ENCODE results near the gene MRPL44. TPM values are rescaled to one million over a fixed set of nuclear protein-coding genes. Genes with fewer than 3 reads are reported as not detected.

MRPL44 gene
- total RNA-seq (10 to 100 TPM in 3 of 5 donors, 1 to 10 TPM in 1, under 1 TPM in 1; 0.87 to 80.8 (median 10.6) TPM), polyA plus RNA-seq (10 to 100 TPM; 17.9 to 25.1 (median 20.3) TPM)
- long read RNA-seq, donor 1, transcript MRPL44-201 (4 exons, 1,748 nt) = major isoform, 5 of 5 reads
- long read RNA-seq, donor 1, partial matches to known transcripts = 0 of 5 reads
- long read RNA-seq, donor 1, other reads (novel, unspliced or antisense) = 0 of 5 reads
- long read RNA-seq, donor 2, partial matches to known transcripts = 0 of 3 reads
- long read RNA-seq, donor 2, other reads (novel, unspliced or antisense) = 0 of 3 reads
- long read RNA-seq, donor 3, transcript MRPL44-201 (4 exons, 1,748 nt) = major isoform, 7 of 7 reads
- long read RNA-seq, donor 3, partial matches to known transcripts = 0 of 7 reads
- long read RNA-seq, donor 3, other reads (novel, unspliced or antisense) = 0 of 7 reads
- long read RNA-seq, donor 4 = 0 reads
- long read RNA-seq, donor 5, transcript MRPL44-201 (4 exons, 1,748 nt) = major isoform, 12 of 12 reads
- long read RNA-seq, donor 5, partial matches to known transcripts = 0 of 12 reads
- long read RNA-seq, donor 5, other reads (novel, unspliced or antisense) = 0 of 12 reads
- long read RNA-seq, donor 6 = 0 reads
- long read RNA-seq, donor 7, partial matches to known transcripts = 0 of 2 reads
- long read RNA-seq, donor 7, other reads (novel, unspliced or antisense) = 0 of 2 reads
- long read RNA-seq, donor 8, transcript MRPL44-201 (4 exons, 1,748 nt) = major isoform, 7 of 7 reads
- long read RNA-seq, donor 8, partial matches to known transcripts = 0 of 7 reads
- long read RNA-seq, donor 8, other reads (novel, unspliced or antisense) = 0 of 7 reads
- long read RNA-seq, donor 9, transcript MRPL44-201 (4 exons, 1,748 nt) = major isoform, 5 of 5 reads
- long read RNA-seq, donor 9, partial matches to known transcripts = 0 of 5 reads
- long read RNA-seq, donor 9, other reads (novel, unspliced or antisense) = 0 of 5 reads
- long read RNA-seq, donor 10, transcript MRPL44-201 (4 exons, 1,748 nt) = major isoform, 6 of 15 reads
- long read RNA-seq, donor 10, partial matches to known transcripts = 9 of 15 reads
- long read RNA-seq, donor 10, other reads (novel, unspliced or antisense) = 0 of 15 reads

GRCh38 chr2:223957092-223957851, at the start of gene MRPL44:
MRPL44 (plus strand) TSS chr2:223957463; CDS start chr2:223957473, 10 bp downstream.
- H3K27me3 ChIP-seq = no peaks in the 10 kb centered on the region
- DNase-seq = peak; percentile 98 to 99
- 0 to 1% (median 1%) methylated on average over 47 to 65 of the region's 65 CpGs for WGBS, 5 donors
- H3K4me1 ChIP-seq = peaks cover 37 to 53% (median 48%) of the 10 kb centered on the region in 4 donors
- H3K4me3 ChIP-seq = peak within 1 kb of the TSS; percentile 74 to 98 (median 91)
- peak; percentile 83 to 97 (median 87) for TF ChIP-seq POLR2AphosphoS5 (IDR thresholded peaks at IDR 0.05)
- no peak for TF ChIP-seq EP300 (IDR thresholded peaks at IDR 0.05)
- TF ChIP-seq CTCF (IDR thresholded peaks at IDR 0.05) = peak in 1 of 7 experiments; percentile 40
- no peak for TF ChIP-seq POLR2A (IDR thresholded peaks at IDR 0.05)
- peak within 1 kb of the TSS; percentile 63 to 93 (median 84) for H3K27ac ChIP-seq
- H3K36me3 ChIP-seq = peaks cover 0 to 24% (median 14%) of the 10 kb centered on the region in 4 donors
- intact Hi-C loops (cut with DNase I; ENCODE audit: low total_unique reads) = no loop called here
- no peaks in the 10 kb centered on the region for H3K9me3 ChIP-seq

DNA sequence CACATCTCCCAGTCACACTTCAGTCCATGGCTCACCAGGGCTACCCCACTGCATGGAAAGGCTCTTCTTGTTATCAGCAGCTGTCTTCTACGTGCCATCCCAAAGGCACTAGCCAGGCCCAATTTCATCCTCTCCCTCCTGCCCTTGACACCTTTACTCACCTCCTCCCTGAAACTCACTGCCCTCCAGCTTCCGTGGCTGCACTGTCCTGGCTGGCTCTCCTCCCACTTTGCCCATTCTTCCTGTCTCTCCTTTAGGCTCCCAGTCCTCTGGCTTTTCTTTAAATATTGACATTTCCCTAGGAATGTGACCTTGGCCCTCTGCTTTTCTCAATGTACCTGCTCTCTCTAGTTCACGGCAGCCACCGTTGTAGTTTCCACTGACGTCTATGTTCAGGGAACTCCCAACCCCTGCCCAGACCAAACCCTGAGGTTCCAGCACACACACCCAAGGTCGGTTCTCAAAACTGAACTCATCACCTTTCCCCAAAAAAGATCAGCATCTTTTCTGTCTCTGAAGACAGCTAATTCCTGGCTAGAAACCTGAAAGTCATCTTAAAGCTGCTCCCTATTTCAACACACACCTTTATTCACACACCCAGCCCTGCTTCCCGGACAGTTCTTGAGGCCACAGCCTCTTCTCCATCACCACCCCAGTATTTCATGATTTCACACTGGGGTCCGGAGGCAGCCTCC, 48.8 kb upstream of the MRPL44 start:
- intact Hi-C loops (cut with DNase I; ENCODE audit: low total_unique reads) = no loop called here

More for the DNA sequence above, 48.8 kb upstream of the MRPL44 start:
- H3K27me3 ChIP-seq = no peaks in the 10 kb centered on the region
- peaks cover 13 to 30% (median 22%) of the 10 kb centered on the region in 4 donors for H3K4me1 ChIP-seq
- H3K27ac ChIP-seq = peak overlapping the region in 3 of 5 donors; percentile 28 to 35 (median 32)
- peaks cover 0 to 31% (median 28%) of the 10 kb centered on the region in 4 donors for H3K36me3 ChIP-seq
- no peak overlapping the region for H3K4me3 ChIP-seq
- no peaks in the 10 kb centered on the region for H3K9me3 ChIP-seq
- WGBS, 5 donors = 29 to 61% (median 53%) methylated on average over 8 of the region's 8 CpGs
- TF ChIP-seq CTCF (IDR thresholded peaks at IDR 0.05) = no peak
- no peak for TF ChIP-seq EP300 (IDR thresholded peaks at IDR 0.05)
- TF ChIP-seq POLR2A (IDR thresholded peaks at IDR 0.05) = no peak
- peak; percentile 51 to 57 for DNase-seq

Measured in stomach (tissue), 19 donors.